Stimulated activated CD4-positive, alpha-beta T cell treated with anti-CD3 and anti-CD28 coated beads, Interleukin-1b, Interleukin-23, amount 100 ng/mL, for 1 hour (primary cell): Measurements from ENCODE around the gene SLC38A8.

Source experiments
- DNase-seq, 2 donors: peaks; one replicate each; pipeline ENCODE4 v3.0.0-alpha.2; 2020; ENCODE audit warnings: low read depth in 2 of 2

SLC38A8 gene

DNA sequence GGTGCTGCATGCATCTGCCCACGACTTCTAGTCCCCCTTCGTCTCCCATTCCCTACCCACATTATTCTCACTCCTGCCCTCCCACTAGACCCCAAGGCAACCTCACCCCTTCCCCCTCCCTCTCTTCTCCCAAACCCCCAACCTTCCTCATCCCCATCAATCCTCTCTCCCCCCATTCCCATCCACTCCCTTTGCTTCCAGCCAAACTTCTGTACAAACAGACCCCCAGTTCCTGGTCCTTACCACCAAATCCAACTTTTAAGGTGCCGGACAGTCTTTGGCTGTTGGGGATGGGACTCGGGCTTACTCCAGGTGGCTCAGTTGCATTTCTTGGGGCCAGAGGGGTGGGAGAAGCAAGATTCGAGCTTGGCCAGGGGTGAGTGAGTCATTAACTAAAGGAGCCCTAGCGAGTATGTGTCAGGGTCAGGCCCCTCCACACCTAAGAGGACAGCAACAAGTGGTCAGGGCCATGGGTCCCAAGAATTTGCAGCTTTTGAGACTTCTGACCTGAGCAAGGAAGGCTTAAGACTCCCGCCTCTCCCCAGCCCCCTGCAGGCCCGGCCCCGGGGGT, at the start of gene SLC38A8:
SLC38A8 (minus strand) TSS at position 488 of the 571 bp plus-strand sequence. CDS start 638 bp downstream, outside the sequence.
- DNase-seq: no peak

- DNase-seq: no peak
Measured at GRCh38 chr16:84091460-84091859, 48.9 kb upstream of the SLC38A8 start.

DNA sequence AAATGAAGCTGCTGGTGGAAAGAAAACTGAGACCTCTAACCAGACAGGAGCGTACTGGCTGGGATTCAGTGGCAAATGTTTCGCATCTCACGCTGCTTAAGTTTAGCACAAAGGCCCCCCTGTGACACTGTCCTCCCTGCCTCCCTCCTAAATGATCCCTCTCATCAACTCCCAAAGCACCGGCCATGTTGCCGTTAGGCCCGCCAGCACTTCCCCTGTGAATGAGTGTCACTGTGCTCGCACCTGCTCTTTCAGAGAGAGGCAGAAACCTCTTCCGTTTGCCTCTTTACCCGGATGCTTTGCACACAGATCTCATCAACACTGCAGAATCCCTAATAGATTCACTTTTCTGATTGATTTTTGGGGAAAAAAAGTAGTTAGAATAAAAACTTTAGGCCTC, 47.6 kb upstream of the SLC38A8 start:
- no peak for DNase-seq

DNA sequence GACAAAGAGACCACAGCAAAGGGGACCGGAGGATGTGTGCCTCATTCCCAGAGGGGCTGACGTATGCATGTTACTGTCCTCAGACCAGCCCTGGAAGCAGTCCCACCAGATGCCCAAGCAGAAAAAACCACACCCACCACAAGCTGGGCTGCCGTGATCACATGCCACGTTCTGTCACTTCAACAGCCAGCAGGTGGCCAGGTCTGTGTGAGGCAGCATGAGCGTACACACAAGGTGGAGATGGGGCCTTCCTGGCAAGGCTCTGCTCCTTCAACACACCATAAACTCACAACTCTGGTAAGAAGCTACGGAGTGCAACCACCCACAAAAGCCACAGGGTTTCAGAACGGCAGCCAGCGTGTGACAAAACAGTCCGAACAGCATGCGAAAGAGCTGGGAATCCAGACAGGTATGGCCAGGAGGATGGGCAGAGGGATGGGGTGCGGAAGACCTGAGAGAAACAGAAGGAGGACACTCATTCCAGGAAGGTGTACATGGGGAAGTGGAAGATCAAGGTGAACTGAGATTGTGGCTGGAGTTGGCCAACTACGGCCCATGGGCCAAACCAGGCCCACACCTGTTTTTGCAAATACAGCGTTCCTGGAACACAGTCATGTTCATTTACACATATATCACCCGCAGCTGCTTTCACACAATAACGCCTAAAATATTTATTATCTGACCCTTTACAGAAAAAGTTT, 46.2 kb upstream of the SLC38A8 start:
- peak in 1 of 2 donors; percentile 9 for DNase-seq

- DNase-seq: no peak
Measured at GRCh38 chr16:84087466-84088151, 45.0 kb upstream of the SLC38A8 start.

GRCh38 chr16:84087001-84087400, 44.4 kb upstream of the SLC38A8 start:
- DNase-seq: no peak

- no peak for DNase-seq
Measured at GRCh38 chr16:84086341-84086740, 43.7 kb upstream of the SLC38A8 start.

DNA sequence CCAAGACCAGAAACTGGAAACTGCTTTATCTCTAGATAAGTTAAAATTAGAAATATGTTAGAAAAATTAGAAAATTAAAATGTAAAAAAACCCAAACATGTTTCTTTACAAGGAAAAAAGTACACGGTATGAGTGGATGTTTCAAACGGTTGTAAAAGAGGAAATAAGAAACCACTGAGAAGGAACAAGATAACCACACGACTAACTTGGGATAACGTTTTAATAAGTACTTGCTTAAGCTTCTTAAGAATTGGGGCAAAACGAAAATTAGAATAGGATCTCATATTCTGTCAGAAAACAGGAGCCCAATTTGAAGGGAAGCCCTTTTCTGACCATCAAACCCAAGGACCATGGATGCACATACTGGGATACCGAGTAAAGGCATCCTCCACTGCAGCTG, 43.2 kb upstream of the SLC38A8 start:
- DNase-seq: no peak

- no peak for DNase-seq
Measured at GRCh38 chr16:84085271-84085667, 42.7 kb upstream of the SLC38A8 start.

- peak; percentile 10 to 38 for DNase-seq
Measured at GRCh38 chr16:84084570-84085270, 42.1 kb upstream of the SLC38A8 start.

- DNase-seq: no peak
Measured at GRCh38 chr16:84082835-84083569, 40.4 kb upstream of the SLC38A8 start.

DNA sequence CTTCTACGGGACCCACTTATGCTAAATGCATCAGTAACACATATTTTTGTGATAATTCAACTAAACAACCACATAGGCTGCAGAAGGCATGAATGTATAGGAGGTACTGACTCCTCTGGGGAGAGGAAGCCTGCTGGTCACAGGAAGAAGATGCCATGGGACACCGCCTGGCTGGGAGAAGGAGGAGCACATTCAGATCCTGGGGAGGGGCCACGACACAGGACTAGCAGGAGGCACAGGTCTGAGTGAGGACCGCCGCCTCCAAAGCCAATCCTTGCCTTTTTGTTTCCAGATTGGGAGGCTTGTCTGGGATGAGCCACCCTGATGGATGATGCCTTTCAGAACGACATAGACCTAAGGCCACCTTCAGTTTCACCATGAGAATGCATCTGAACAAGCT, 39.5 kb upstream of the SLC38A8 start:
- no peak for DNase-seq

GRCh38 chr16:84081446-84081989, 38.9 kb upstream of the SLC38A8 start:
- no peak for DNase-seq

DNA sequence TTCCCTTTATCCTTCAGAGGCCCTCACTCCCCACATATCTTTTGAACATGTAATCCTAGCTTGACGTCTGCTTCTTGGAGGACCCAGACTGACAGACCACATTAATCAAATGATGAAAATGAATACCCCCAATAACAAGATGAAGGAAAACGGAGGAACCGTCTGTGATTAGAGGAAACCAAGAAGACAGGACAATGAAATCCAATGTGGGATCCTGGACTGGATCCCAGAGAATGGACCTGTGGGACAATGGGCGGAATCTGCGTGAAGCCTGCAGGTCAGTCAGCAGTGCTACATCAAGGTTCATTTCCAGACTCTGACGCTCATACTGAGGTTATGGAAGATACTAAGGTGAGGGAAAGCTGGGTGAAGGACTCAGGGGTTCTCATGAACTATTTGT, 38.2 kb upstream of the SLC38A8 start:
- DNase-seq: no peak

DNA sequence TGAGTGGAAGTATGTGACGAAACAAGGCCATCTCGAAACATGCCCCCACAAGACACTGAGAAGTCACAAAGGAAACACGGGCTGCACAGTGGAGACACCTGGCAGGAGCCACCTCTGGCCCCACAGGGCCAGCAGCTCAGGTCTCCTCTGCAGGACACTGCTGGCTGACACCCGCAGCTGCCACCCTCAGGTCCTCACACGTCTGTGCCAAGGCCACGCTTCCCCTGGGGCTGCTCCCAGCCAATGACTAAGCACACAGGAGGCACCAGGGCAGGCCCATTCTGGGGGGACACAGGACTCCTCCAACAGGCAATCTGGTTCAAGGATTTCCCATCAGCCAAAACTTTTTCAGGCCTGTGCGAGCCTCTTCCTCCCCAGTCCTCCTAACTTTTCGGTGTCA, 37.8 kb upstream of the SLC38A8 start:
- no peak for DNase-seq

- DNase-seq: no peak
Measured at GRCh38 chr16:84079664-84080063, 37.1 kb upstream of the SLC38A8 start.

DNA sequence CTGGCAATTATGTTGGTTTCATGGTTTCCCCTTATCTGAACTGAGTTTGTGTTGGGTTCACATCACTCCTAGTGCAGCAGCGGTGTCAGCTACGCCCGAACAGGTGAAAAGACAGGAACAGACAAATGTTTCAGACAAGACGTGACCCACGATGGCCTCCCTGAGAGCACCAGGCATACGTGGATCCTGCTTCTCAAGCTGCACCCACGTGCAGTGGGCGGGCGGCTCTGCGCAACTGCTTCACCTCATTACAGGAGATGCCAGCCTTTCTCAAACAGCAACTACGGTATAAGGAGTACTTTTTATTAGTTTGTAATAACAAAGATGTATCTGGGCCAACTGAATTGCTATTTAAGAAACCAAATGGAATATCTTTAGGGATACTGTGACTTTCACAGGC, 32.8 kb upstream of the SLC38A8 start:
- no peak for DNase-seq

DNA sequence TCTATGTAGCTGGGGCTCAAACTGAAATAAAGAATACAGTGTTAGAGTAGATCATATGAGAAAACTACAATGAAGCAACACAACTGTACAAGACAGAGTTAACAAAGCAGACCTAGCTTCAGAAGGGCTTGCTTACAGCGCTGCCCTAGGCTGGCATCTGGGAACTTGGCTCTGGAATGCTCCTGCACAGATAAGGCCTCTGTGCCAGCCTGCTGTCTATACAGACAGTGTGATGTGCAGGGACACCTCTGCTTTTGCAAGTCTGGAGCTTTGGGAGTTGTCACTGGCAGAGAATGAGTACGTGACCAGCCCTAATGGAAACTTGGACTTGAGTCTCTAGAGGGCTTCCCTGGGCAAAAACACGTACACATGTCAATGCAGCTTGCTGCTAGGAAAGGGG, 32.1 kb upstream of the SLC38A8 start:
- DNase-seq: no peak

- DNase-seq: no peak
Measured at GRCh38 chr16:84072014-84072413, 29.4 kb upstream of the SLC38A8 start.

DNA sequence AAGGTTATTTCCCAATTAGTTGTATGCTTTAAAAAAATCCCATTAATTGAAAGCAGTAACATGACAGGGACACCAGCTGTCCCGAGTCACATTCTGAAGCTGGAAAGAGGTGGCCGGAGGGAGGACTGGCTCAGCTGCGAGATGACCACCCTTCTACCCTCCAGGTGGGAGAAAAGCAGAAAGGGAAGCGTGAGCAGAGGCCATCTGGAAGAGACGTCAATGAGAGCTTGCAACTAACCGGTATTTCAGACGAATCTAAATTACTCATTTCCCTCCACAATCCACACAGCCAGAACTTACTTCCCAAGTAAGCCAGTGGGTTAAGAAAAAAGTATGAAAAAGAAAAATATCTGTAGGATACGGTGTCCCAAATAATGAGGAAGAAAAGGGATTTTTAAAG, 28.5 kb upstream of the SLC38A8 start:
- no peak for DNase-seq

DNA sequence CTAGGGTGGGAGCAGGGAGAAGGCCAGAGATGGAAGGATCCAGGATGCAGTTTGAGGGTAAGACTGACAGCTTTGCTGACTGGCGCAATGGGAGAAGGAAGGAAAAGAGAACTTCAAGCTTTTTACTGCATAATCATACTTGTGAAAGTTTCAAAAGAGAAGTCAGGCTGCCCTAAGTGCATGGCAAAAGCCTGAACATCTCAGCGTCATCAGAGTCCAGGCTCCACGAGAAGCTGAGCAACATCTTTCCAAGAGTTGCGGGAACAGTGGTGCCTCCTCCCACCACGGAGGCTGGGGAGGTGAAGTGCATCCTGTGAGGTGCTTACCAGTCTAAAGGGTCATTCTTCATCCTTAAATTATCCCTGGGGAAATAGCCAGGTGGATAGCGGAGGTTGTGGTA, 26.9 kb upstream of the SLC38A8 start:
- DNase-seq: no peak
